Thyroid gland (tissue), 4 donors: Measurements from ENCODE around the gene ALKBH2.
"Not testable (repeated sequence)": the region's sequence is repeated elsewhere in the genome, so short reads cannot be mapped to it uniquely, and the experiment has no call there.

ENCODE experiments used
- POLR2A ChIP-seq, 2 donors: fragments of 450-650 bp; IDR thresholded peaks; one replicate each; pipeline ENCODE4 v1.6.1; 2017; ENCODE audit warnings: antibody characterized with exemption in 2 of 2, mild to moderate bottlenecking in 2 of 2, moderate library complexity in 1 of 2
- TF ChIP-seq, protein P1 (sequence below), 6 experiments: fragments of 200-600 bp in 3 of 6; fragments of 450-650 bp in 3 of 6; sonication (generic) in 3 of 6; IDR thresholded peaks; one replicate each; pipeline ENCODE4 v1.5.1; 2016 to 2019; ENCODE audit warnings: antibody characterized with exemption in 6 of 6, mild to moderate bottlenecking in 2 of 6, inconsistent platforms in 1 of 6, moderate library complexity in 1 of 6

DNA sequence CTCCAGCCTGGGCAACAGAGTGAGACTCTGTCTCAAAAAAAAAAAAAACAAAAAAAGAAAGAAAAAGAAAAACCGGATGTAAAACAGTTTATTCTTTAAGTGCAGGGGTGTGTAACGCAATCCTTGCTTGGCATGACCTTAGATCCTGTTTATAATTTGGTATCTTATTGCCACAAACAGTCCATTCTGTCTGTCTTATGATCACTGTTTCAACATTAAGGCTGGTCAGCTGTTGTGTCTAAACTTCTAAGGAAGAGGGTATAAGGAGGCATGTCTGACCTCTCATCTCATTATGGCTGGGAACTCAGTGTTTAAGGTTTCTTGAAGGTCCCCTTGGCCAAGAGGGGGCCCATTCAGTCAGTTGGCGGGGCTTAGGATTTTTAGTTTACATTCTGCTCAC lies 44.6 kb downstream of the ALKBH2 start:
- TF ChIP-seq, protein P1, sequence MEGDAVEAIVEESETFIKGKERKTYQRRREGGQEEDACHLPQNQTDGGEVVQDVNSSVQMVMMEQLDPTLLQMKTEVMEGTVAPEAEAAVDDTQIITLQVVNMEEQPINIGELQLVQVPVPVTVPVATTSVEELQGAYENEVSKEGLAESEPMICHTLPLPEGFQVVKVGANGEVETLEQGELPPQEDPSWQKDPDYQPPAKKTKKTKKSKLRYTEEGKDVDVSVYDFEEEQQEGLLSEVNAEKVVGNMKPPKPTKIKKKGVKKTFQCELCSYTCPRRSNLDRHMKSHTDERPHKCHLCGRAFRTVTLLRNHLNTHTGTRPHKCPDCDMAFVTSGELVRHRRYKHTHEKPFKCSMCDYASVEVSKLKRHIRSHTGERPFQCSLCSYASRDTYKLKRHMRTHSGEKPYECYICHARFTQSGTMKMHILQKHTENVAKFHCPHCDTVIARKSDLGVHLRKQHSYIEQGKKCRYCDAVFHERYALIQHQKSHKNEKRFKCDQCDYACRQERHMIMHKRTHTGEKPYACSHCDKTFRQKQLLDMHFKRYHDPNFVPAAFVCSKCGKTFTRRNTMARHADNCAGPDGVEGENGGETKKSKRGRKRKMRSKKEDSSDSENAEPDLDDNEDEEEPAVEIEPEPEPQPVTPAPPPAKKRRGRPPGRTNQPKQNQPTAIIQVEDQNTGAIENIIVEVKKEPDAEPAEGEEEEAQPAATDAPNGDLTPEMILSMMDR (IDR thresholded peaks at IDR 0.05): not testable (repeated sequence)
- TF ChIP-seq POLR2A (IDR thresholded peaks at IDR 0.05): not testable (repeated sequence)
